Common myeloid progenitor, CD34-positive (primary cell): Measurements from ENCODE around the gene OR51B4.

ENCODE experiments used
- CTCF ChIA-PET: fragments of 350-600 bp; sonication (Branson Sonifier 250); formaldehyde crosslinking; loops from one replicate; lab custom pipeline; 2021; ENCODE audit warnings: antibody characterized with exemption; lab: Charles Lee
- POLR2A ChIA-PET: fragments of 350-600 bp; sonication (Branson Sonifier 250); formaldehyde crosslinking; loops from one replicate; lab custom pipeline; 2021; ENCODE audit warnings: antibody characterized with exemption; lab: Charles Lee
- DNase-seq, 3 donors: peaks; one replicate each; pipeline versions ENCODE4 v3.0.0 to v3.0.0-alpha.2; 2013
- H3K27ac ChIP-seq, 2 experiments: 1 replicate in 1 of 2; 2 replicates in 1 of 2; pipeline ENCODE4 v1.7.0; 2013; ENCODE audit warnings: inconsistent platforms in 2 of 2, low read length in 2 of 2, mild to moderate bottlenecking in 2 of 2, low read depth in 1 of 2, moderate library complexity in 1 of 2; ENCODE audit not compliant: severe bottlenecking in 2 of 2, insufficient read depth in 1 of 2, poor library complexity in 1 of 2
- H3K27me3 ChIP-seq, 5 experiments: replicated peaks in 2 of 5; 1 replicate in 3 of 5; 2 replicates in 2 of 5; pipeline versions ENCODE4 v1.6.1 to v1.7.0; 2013; ENCODE audit warnings: low read length in 4 of 5, mild to moderate bottlenecking in 2 of 5, moderate library complexity in 2 of 5, inconsistent platforms in 1 of 5; ENCODE audit not compliant: insufficient read depth in 5 of 5, control insufficient read depth in 4 of 5
- H3K36me3 ChIP-seq, 4 experiments: 1 replicate in 2 of 4; 2 replicates in 2 of 4; pipeline versions ENCODE4 v1.6.1 to v1.7.0; 2013; ENCODE audit warnings: low read length in 3 of 4, control low read depth in 1 of 4, mild to moderate bottlenecking in 1 of 4; ENCODE audit not compliant: control insufficient read depth in 4 of 4, insufficient read depth in 4 of 4
- H3K4me1 ChIP-seq, 4 experiments: 1 replicate in 3 of 4; 2 replicates in 1 of 4; pipeline versions ENCODE4 v1.6.1 to v1.7.1; 2013; ENCODE audit warnings: low read length in 3 of 4, mild to moderate bottlenecking in 3 of 4, control low read depth in 1 of 4, inconsistent platforms in 1 of 4, moderate library complexity in 1 of 4; ENCODE audit not compliant: control insufficient read depth in 4 of 4, insufficient read depth in 4 of 4; ENCODE audit errors: control extremely low read depth in 1 of 4
- H3K4me3 ChIP-seq, 7 experiments: 1 replicate in 4 of 7; 2 replicates in 3 of 7; pipeline versions ENCODE4 v1.5.1 to v1.7.0; 2013; ENCODE audit warnings: mild to moderate bottlenecking in 7 of 7, low read length in 6 of 7, moderate library complexity in 6 of 7, inconsistent platforms in 2 of 7, low read depth in 2 of 7, control low read depth in 1 of 7; ENCODE audit not compliant: insufficient read depth in 4 of 7, control insufficient read depth in 1 of 7; ENCODE audit errors: extremely low read depth in 1 of 7
- H3K9me3 ChIP-seq, 5 experiments: 1 replicate in 4 of 5; 2 replicates in 1 of 5; pipeline versions ENCODE4 v1.6.1 to v1.7.1; 2013; ENCODE audit warnings: low read length in 4 of 5, mild to moderate bottlenecking in 2 of 5, inconsistent platforms in 1 of 5, low read depth in 1 of 5, moderate library complexity in 1 of 5; ENCODE audit not compliant: control insufficient read depth in 4 of 5, insufficient read depth in 2 of 5; ENCODE audit errors: control extremely low read depth in 1 of 5
- WGBS: methylation state at CpG from one replicate; pipeline ENCODE4 v1.1.5; 2013; ENCODE audit not compliant: insufficient coverage; 5-methylcytosine and 5-hydroxymethylcytosine counted together

Gene OR51B4

GRCh38 chr11:5288108-5288905, 13.4 kb downstream of the OR51B4 start:
- DNase-seq = peak in 2 of 3 donors; percentile 49 to 72
- POLR2A ChIA-PET = no interaction called here
- H3K4me1 ChIP-seq = peaks cover 0 to 6% (median 0%) of the 10 kb centered on the region in 4 experiments

GRCh38 chr11:5286901-5287300, 14.8 kb downstream of the OR51B4 start:
- ChIA-PET CTCF (interaction anchor here (5.4 kb wide), 1 partner anchor 82 kb away, joined by 67 read pairs; no protein-coding TSS in a partner anchor), POLR2A (no interaction called here)
- H3K9me3 ChIP-seq = no peaks in the 10 kb centered on the region
- no peak for DNase-seq
- no peak overlapping the region for H3K4me3 ChIP-seq
- no peaks in the 10 kb centered on the region for H3K27me3 ChIP-seq
- H3K4me1 ChIP-seq = peaks cover 0 to 15% (median 0%) of the 10 kb centered on the region in 4 experiments
- no peaks in the 10 kb centered on the region for H3K36me3 ChIP-seq
- no peak overlapping the region for H3K27ac ChIP-seq
- WGBS = 100% methylated on average over 1 of the region's 3 CpGs

More at GRCh38 chr11:5288108-5288905, 13.4 kb downstream of the OR51B4 start:
- Histone ChIP-seq H3K36me3 (no peaks in the 10 kb centered on the region), H3K27ac (peak overlapping the region in 1 of 2 experiments; percentile 49), H3K4me3 (no peak overlapping the region), H3K27me3 (no peaks in the 10 kb centered on the region), H3K9me3 (no peaks in the 10 kb centered on the region)
- WGBS = 100% methylated on average over 3 of the region's 7 CpGs
- CTCF ChIA-PET = interaction anchor here (0.6 to 5.4 kb wide), 6 partner anchors 9 to 163 kb away, joined by 3 to 67 read pairs (median 4); no protein-coding TSS in a partner anchor

GRCh38 chr11:5286351-5286750, 15.4 kb downstream of the OR51B4 start:
- ChIA-PET CTCF (interaction anchor here (0.9 kb wide), 1 partner anchor 223 kb away, joined by 3 read pairs; the partner anchor contains the start of gene UBQLN3), POLR2A (no interaction called here)
- H3K9me3 ChIP-seq = no peaks in the 10 kb centered on the region
- peak overlapping the region in 1 of 2 experiments; percentile 1 for H3K27ac ChIP-seq
- no peak for DNase-seq
- WGBS = no CpG with 5 or more reads among the region's 1 CpG
- H3K27me3 ChIP-seq = no peaks in the 10 kb centered on the region
- H3K36me3 ChIP-seq = no peaks in the 10 kb centered on the region
- H3K4me3 ChIP-seq = no peak overlapping the region
- peaks cover 0 to 19% (median 0%) of the 10 kb centered on the region in 4 experiments for H3K4me1 ChIP-seq

GRCh38 chr11:5285703-5286340, 15.9 kb downstream of the OR51B4 start:
- H3K27ac ChIP-seq = peak overlapping the region in 1 of 2 experiments; percentile 1
- H3K27me3 ChIP-seq = no peaks in the 10 kb centered on the region
- DNase-seq = peak in 2 of 3 donors; percentile 12 to 28
- CTCF ChIA-PET = interaction anchor here (0.9 kb wide), 1 partner anchor 224 kb away, joined by 3 read pairs; the partner anchor contains the start of gene UBQLN3
- POLR2A ChIA-PET = no interaction called here
- 89% methylated on average over 2 of the region's 4 CpGs for WGBS
- no peaks in the 10 kb centered on the region for H3K36me3 ChIP-seq
- H3K4me3 ChIP-seq = no peak overlapping the region
- no peaks in the 10 kb centered on the region for H3K9me3 ChIP-seq
- H3K4me1 ChIP-seq = peaks cover 0 to 24% (median 5%) of the 10 kb centered on the region in 4 experiments

DNA sequence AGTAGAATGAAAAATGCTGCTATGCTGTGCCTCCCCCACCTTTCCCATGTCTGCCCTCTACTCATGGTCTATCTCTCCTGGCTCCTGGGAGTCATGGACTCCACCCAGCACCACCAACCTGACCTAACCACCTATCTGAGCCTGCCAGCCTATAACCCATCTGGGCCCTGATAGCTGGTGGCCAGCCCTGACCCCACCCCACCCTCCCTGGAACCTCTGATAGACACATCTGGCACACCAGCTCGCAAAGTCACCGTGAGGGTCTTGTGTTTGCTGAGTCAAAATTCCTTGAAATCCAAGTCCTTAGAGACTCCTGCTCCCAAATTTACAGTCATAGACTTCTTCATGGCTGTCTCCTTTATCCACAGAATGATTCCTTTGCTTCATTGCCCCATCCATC, 17.1 kb downstream of the OR51B4 start:
- Histone ChIP-seq H3K4me1 (peaks cover 0 to 31% (median 11%) of the 10 kb centered on the region in 4 experiments), H3K27ac (no peak overlapping the region), H3K27me3 (no peaks in the 10 kb centered on the region), H3K36me3 (no peaks in the 10 kb centered on the region), H3K4me3 (no peak overlapping the region), H3K9me3 (no peaks in the 10 kb centered on the region)
- 100% methylated on average over 2 of the region's 2 CpGs for WGBS
- POLR2A ChIA-PET = no interaction called here
- peak in 2 of 3 donors; percentile 54 to 74 for DNase-seq
- CTCF ChIA-PET = interaction anchor here (1.0 kb wide), 1 partner anchor 54 kb away, joined by 4 read pairs; no protein-coding TSS in a partner anchor

GRCh38 chr11:5283882-5284281, 17.9 kb downstream of the OR51B4 start:
- Histone ChIP-seq H3K4me3 (no peak overlapping the region), H3K36me3 (no peaks in the 10 kb centered on the region), H3K27ac (peak overlapping the region in 1 of 2 experiments; percentile 15), H3K4me1 (peaks cover 0 to 29% (median 13%) of the 10 kb centered on the region in 4 experiments), H3K27me3 (no peaks in the 10 kb centered on the region), H3K9me3 (no peaks in the 10 kb centered on the region)
- ChIA-PET POLR2A (no interaction called here), CTCF (interaction anchor here (1.0 kb wide), 1 partner anchor 53 kb away, joined by 4 read pairs; no protein-coding TSS in a partner anchor)
- no peak for DNase-seq
- WGBS = 100% methylated on average over 1 of the region's 1 CpG
